ENCODE results near the gene DOCK1. TPM values are rescaled to one million over a fixed set of nuclear protein-coding genes. Genes with fewer than 3 reads are reported as not detected.

Gene DOCK1
- total RNA-seq, 1 experiment from 2014 or later = 82.2 TPM

- H3K4me3 Mint-ChIP-seq (ENCODE audit: unreplicated experiment) = no peak overlapping the region
- no peak overlapping the region for H3K4me3 ChIP-seq (ENCODE audit: low read depth, low read length)
- no peaks in the 10 kb centered on the region for H3K4me1 ChIP-seq
- H3K27ac Mint-ChIP-seq (ENCODE audit: unreplicated experiment) = no peak overlapping the region
- no peaks in the 10 kb centered on the region for H3K36me3 ChIP-seq (ENCODE audit: control insufficient read depth, insufficient read depth, low read length)
- no peaks in the 10 kb centered on the region for H3K27me3 ChIP-seq (replicated peaks; ENCODE audit: control insufficient read depth, insufficient read depth, low read length)
- intact Hi-C loops (cut with micrococcal nuclease; ENCODE audit: unreplicated experiment) = no loop called here
- ChIA-PET CTCF (no interaction called here), POLR2A (no interaction called here)
- no peak for TF ChIP-seq CTCF (IDR thresholded peaks at IDR 0.05; ENCODE audit: insufficient read depth in 1 of 2, low read depth in 1 of 2, low read length in 1 of 2, severe bottlenecking in 1 of 2, unreplicated experiment in 1 of 2)
- H3K27me3 Mint-ChIP-seq (ENCODE audit: insufficient read depth, unreplicated experiment) = no peaks in the 10 kb centered on the region
- no peaks in the 10 kb centered on the region for H3K4me1 Mint-ChIP-seq (ENCODE audit: low read depth, unreplicated experiment)
- H3K9me3 Mint-ChIP-seq (ENCODE audit: unreplicated experiment) = no peaks in the 10 kb centered on the region
- no TSS peak for BruUV-seq (replicated peaks)
- peaks cover 13% of the 10 kb centered on the region for H3K36me3 Mint-ChIP-seq (ENCODE audit: insufficient read depth, unreplicated experiment)
- no peaks in the 10 kb centered on the region for H3K9me3 ChIP-seq
- DNase-seq = no peak
Measured at GRCh38 chr10:127450644-127451043, 545.4 kb downstream of the DOCK1 start.

GRCh38 chr10:127451628-127452027 is 546.4 kb downstream of the DOCK1 start:
- H3K4me3 ChIP-seq (ENCODE audit: low read depth, low read length) = no peak overlapping the region
- TF ChIP-seq CTCF (IDR thresholded peaks at IDR 0.05; ENCODE audit: insufficient read depth in 1 of 2, low read depth in 1 of 2, low read length in 1 of 2, severe bottlenecking in 1 of 2, unreplicated experiment in 1 of 2) = no peak
- H3K4me1 ChIP-seq = no peaks in the 10 kb centered on the region
- intact Hi-C loops (cut with micrococcal nuclease; ENCODE audit: unreplicated experiment) = no loop called here
- no peaks in the 10 kb centered on the region for H3K4me1 Mint-ChIP-seq (ENCODE audit: low read depth, unreplicated experiment)
- ChIA-PET CTCF (no interaction called here), POLR2A (no interaction called here)
- peaks cover 7% of the 10 kb centered on the region for H3K36me3 Mint-ChIP-seq (ENCODE audit: insufficient read depth, unreplicated experiment)
- no peaks in the 10 kb centered on the region for H3K9me3 ChIP-seq
- DNase-seq = no peak
- H3K4me3 Mint-ChIP-seq (ENCODE audit: unreplicated experiment) = no peak overlapping the region
- no TSS peak for BruUV-seq (replicated peaks)
- no peaks in the 10 kb centered on the region for H3K36me3 ChIP-seq (ENCODE audit: control insufficient read depth, insufficient read depth, low read length)
- no peaks in the 10 kb centered on the region for H3K27me3 ChIP-seq (replicated peaks; ENCODE audit: control insufficient read depth, insufficient read depth, low read length)
- no peaks in the 10 kb centered on the region for H3K9me3 Mint-ChIP-seq (ENCODE audit: unreplicated experiment)
- no peaks in the 10 kb centered on the region for H3K27me3 Mint-ChIP-seq (ENCODE audit: insufficient read depth, unreplicated experiment)
- no peak overlapping the region for H3K27ac Mint-ChIP-seq (ENCODE audit: unreplicated experiment)

GRCh38 chr10:127452568-127452967 is 547.3 kb downstream of the DOCK1 start:
- Mint-ChIP-seq H3K36me3 (ENCODE audit: insufficient read depth, unreplicated experiment) (peaks cover 7% of the 10 kb centered on the region), H3K27ac (ENCODE audit: unreplicated experiment) (no peak overlapping the region), H3K4me1 (ENCODE audit: low read depth, unreplicated experiment) (no peaks in the 10 kb centered on the region), H3K27me3 (ENCODE audit: insufficient read depth, unreplicated experiment) (no peaks in the 10 kb centered on the region), H3K9me3 (ENCODE audit: unreplicated experiment) (no peaks in the 10 kb centered on the region), H3K4me3 (ENCODE audit: unreplicated experiment) (no peak overlapping the region)
- POLR2A ChIA-PET = no interaction called here
- no peak for DNase-seq
- Histone ChIP-seq H3K4me1 (no peaks in the 10 kb centered on the region), H3K36me3 (ENCODE audit: control insufficient read depth, insufficient read depth, low read length) (no peaks in the 10 kb centered on the region), H3K4me3 (ENCODE audit: low read depth, low read length) (no peak overlapping the region), H3K9me3 (no peaks in the 10 kb centered on the region), H3K27me3 (replicated peaks; ENCODE audit: control insufficient read depth, insufficient read depth, low read length) (no peaks in the 10 kb centered on the region)
- no TSS peak for BruUV-seq (replicated peaks)
- CTCF ChIA-PET = no interaction called here
- intact Hi-C loops (cut with micrococcal nuclease; ENCODE audit: unreplicated experiment) = no loop called here
- no peak for TF ChIP-seq CTCF (IDR thresholded peaks at IDR 0.05; ENCODE audit: insufficient read depth in 1 of 2, low read depth in 1 of 2, low read length in 1 of 2, severe bottlenecking in 1 of 2, unreplicated experiment in 1 of 2)
